ENCODE results near the gene PAOX. TPM values are rescaled to one million over a fixed set of nuclear protein-coding genes. Genes with fewer than 3 reads are reported as not detected.

PAOX gene
- total and polyA plus RNA-seq, 9 of the 15 experiments (the other 6 are each of a cell fraction or from before 2014, with no cell fraction given), result 0.80 to 6.4 (median 2.6) TPM

GRCh38 chr10:133405272-133405671 lies 26.2 kb downstream of the PAOX start (continued):
- no peak for TF ChIP-seq ZNF184 (CRISPR knock-in tag; IDR thresholded peaks at IDR 0.05)

GRCh38 chr10:133405844-133406527 lies 26.9 kb downstream of the PAOX start:
- DNase-seq (ENCODE audit: extremely low read depth in 1 of 4, low spot score in 3 of 4) (no peak), ATAC-seq (no peak), FAIRE-seq (no peak)
- Histone ChIP-seq H3K79me2 (ENCODE audit: control insufficient read depth, insufficient read depth, low read length) (peaks cover 18% of the 10 kb centered on the region), H3K4me3 (no peak overlapping the region), H3K4me2 (ENCODE audit: insufficient read depth, low read length) (no peak overlapping the region), H3K9me3 (replicated peaks; ENCODE audit: control insufficient read depth, insufficient read depth, low read depth, low read length) (peaks cover 4% of the 10 kb centered on the region; the same call in 1 of the 2 replicates), H2AFZ (ENCODE audit: low read depth, low read length) (no peak overlapping the region), H3K27ac (ENCODE audit: extremely low read depth, low read depth, low read length) (no peak overlapping the region), H3K9me1 (ENCODE audit: control insufficient read depth, insufficient read depth, low read length) (no peaks in the 10 kb centered on the region), H3K27me3 (ENCODE audit: control insufficient read depth in 2 of 2, insufficient read depth in 2 of 2, low read length in 2 of 2) (no peaks in the 10 kb centered on the region), H4K20me1 (replicated peaks; ENCODE audit: control insufficient read depth, insufficient read depth, low read length) (no peaks in the 10 kb centered on the region), H3K9ac (ENCODE audit: insufficient read depth in 1 of 2, low read depth in 2 of 2, low read length in 2 of 2) (no peak overlapping the region), H3K4me1 (replicated peaks in 1 of 2; ENCODE audit: control insufficient read depth in 2 of 2, insufficient read depth in 2 of 2, low read length in 2 of 2) (no peaks in the 10 kb centered on the region; a peak in 1 of 5 replicates), H3K36me3 (ENCODE audit: control insufficient read depth, insufficient read depth, low read length) (peaks cover 62% of the 10 kb centered on the region; the same call in 2 of the 3 replicates)
- 89% methylated on average over 8 of the region's 8 CpGs for WGBS (ENCODE audit: insufficient coverage, low coverage, missing lambda C conversion rate)
- no TSS peak for BruUV-seq (replicated peaks)
- ChIA-PET CTCF (ENCODE audit: low intra/inter-chr PET ratio) (no interaction called here), POLR2A (no interaction called here)
- in situ Hi-C loops (cut with MboI), result no loop called here
- TF ChIP-seq IRF9 (tag; IDR thresholded peaks at IDR 0.05) (no peak), BRCA1 (IDR thresholded peaks at IDR 0.05) (no peak), BRCA1 (CRISPR knock-in tag; IDR thresholded peaks at IDR 0.05) (no peak), E2F4 (CRISPR knock-in tag; IDR thresholded peaks at IDR 0.05; ENCODE audit: low read depth) (no peak)
- intact Hi-C loops (cut with micrococcal nuclease), result no loop called here

Measured in K562 (cell line).